HEK293 (cell line): ENCODE measurements around the gene NOP10.

Experiments used
- MZF1 ChIP-seq: fragments of 450-650 bp; formaldehyde crosslinking; IDR thresholded peaks from 2 replicates; pipeline ENCODE4 v1.5.1; 2017; ENCODE audit warnings: missing biosample characterization, missing genetic modification characterization, borderline replicate concordance
- SETDB1 ChIP-seq: IDR thresholded peaks from one replicate; pipeline ENCODE4 v1.6.1; 2017; ENCODE audit warnings: mild to moderate bottlenecking, low read length, moderate library complexity, mixed read lengths; ENCODE audit not compliant: insufficient read length
- YY1 ChIP-seq: fragments of 450-650 bp; formaldehyde crosslinking; IDR thresholded peaks from 2 replicates; pipeline ENCODE4 v1.5.1; 2018; ENCODE audit warnings: missing biosample characterization, missing genetic modification characterization
- ZNF350 ChIP-seq: fragments of 450-650 bp; formaldehyde crosslinking; IDR thresholded peaks from 2 replicates; pipeline ENCODE4 v1.5.0; 2017; ENCODE audit warnings: missing biosample characterization, mild to moderate bottlenecking, missing genetic modification characterization
- ZNF391 ChIP-seq: fragments of 450-650 bp; formaldehyde crosslinking; IDR thresholded peaks from 2 replicates; pipeline ENCODE4 v1.5.1; 2016; ENCODE audit warnings: low read depth, missing biosample characterization, missing genetic modification characterization, borderline replicate concordance
- ZNF621 ChIP-seq: fragments of 450-650 bp; formaldehyde crosslinking; IDR thresholded peaks from 2 replicates; pipeline ENCODE4 v1.5.1; 2017; ENCODE audit warnings: missing biosample characterization, missing genetic modification characterization
- ZNF654 ChIP-seq: fragments of 450-650 bp; formaldehyde crosslinking; IDR thresholded peaks from 2 replicates; pipeline ENCODE4 v1.5.1; 2016; ENCODE audit warnings: low read depth, missing biosample characterization, missing genetic modification characterization
- ZNF768 ChIP-seq: fragments of 450-650 bp; formaldehyde crosslinking; IDR thresholded peaks from 2 replicates; pipeline ENCODE4 v1.5.1; 2018; ENCODE audit warnings: missing biosample characterization, mild to moderate bottlenecking, missing genetic modification characterization
- ZNF785 ChIP-seq: fragments of 450-650 bp; formaldehyde crosslinking; IDR thresholded peaks from 2 replicates; pipeline ENCODE4 v1.5.1; 2016; ENCODE audit warnings: missing biosample characterization, missing genetic modification characterization
- TF ChIP-seq, protein P1 (sequence below): fragments of 450-650 bp; formaldehyde crosslinking; IDR thresholded peaks from 2 replicates; pipeline ENCODE4 v1.5.1; 2016; ENCODE audit warnings: missing biosample characterization, missing genetic modification characterization
- TF ChIP-seq, protein P2 (sequence below): fragments of 450-650 bp; formaldehyde crosslinking; IDR thresholded peaks from 2 replicates; pipeline ENCODE4 v1.5.1; 2016; ENCODE audit warnings: missing biosample characterization, missing genetic modification characterization, low read depth
- TF ChIP-seq, protein P3 (sequence below): fragments of 450-650 bp; formaldehyde crosslinking; IDR thresholded peaks from 2 replicates; pipeline ENCODE4 v1.5.1; 2016; ENCODE audit warnings: missing biosample characterization, missing genetic modification characterization

DNA sequence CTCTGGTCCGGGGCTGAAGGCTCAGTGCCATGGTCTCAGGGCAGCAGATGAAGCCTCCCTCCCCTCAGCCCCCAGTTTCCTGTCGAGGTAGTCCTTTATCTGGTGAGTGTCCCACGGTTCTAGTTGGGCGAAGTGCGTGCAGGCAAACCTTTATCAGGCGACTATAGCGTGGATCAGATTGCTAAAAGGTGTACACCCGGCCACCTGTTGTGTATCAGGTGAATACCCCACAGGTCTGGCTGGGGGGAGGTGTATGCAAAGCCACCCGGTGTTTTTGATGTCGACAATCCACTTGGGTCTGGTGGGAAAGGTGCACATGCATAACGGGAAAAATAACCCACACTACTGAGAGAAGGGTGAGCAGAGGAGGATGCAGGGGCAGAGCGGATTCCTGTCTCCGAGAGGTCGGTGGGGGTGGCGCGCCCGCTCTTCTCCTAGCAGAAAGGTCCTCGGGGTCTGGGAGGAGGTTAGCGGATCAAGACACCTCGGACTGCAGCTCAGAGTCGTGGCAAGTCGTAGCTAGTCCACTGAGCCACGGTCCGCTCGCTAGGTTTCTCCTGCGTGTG, 5.9 kb downstream of the NOP10 start:
- TF ChIP-seq, protein P1, sequence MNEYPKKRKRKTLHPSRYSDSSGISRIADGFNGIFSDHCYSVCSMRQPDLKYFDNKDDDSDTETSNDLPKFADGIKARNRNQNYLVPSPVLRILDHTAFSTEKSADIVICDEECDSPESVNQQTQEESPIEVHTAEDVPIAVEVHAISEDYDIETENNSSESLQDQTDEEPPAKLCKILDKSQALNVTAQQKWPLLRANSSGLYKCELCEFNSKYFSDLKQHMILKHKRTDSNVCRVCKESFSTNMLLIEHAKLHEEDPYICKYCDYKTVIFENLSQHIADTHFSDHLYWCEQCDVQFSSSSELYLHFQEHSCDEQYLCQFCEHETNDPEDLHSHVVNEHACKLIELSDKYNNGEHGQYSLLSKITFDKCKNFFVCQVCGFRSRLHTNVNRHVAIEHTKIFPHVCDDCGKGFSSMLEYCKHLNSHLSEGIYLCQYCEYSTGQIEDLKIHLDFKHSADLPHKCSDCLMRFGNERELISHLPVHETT (tag by site-specific recombination), result no peak
- TF ChIP-seq MZF1 (tag by site-specific recombination), result no peak
- TF ChIP-seq ZNF654, result no peak
- TF ChIP-seq, protein P2, sequence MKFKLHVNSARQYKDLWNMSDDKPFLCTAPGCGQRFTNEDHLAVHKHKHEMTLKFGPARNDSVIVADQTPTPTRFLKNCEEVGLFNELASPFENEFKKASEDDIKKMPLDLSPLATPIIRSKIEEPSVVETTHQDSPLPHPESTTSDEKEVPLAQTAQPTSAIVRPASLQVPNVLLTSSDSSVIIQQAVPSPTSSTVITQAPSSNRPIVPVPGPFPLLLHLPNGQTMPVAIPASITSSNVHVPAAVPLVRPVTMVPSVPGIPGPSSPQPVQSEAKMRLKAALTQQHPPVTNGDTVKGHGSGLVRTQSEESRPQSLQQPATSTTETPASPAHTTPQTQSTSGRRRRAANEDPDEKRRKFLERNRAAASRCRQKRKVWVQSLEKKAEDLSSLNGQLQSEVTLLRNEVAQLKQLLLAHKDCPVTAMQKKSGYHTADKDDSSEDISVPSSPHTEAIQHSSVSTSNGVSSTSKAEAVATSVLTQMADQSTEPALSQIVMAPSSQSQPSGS (tag by site-specific recombination), result no peak
- TF ChIP-seq, protein P3, sequence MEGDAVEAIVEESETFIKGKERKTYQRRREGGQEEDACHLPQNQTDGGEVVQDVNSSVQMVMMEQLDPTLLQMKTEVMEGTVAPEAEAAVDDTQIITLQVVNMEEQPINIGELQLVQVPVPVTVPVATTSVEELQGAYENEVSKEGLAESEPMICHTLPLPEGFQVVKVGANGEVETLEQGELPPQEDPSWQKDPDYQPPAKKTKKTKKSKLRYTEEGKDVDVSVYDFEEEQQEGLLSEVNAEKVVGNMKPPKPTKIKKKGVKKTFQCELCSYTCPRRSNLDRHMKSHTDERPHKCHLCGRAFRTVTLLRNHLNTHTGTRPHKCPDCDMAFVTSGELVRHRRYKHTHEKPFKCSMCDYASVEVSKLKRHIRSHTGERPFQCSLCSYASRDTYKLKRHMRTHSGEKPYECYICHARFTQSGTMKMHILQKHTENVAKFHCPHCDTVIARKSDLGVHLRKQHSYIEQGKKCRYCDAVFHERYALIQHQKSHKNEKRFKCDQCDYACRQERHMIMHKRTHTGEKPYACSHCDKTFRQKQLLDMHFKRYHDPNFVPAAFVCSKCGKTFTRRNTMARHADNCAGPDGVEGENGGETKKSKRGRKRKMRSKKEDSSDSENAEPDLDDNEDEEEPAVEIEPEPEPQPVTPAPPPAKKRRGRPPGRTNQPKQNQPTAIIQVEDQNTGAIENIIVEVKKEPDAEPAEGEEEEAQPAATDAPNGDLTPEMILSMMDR (tag by site-specific recombination), result no peak
- no peak for TF ChIP-seq ZNF768
- TF ChIP-seq ZNF785 (tag by site-specific recombination), result no peak
- TF ChIP-seq YY1 (tag by site-specific recombination), result no peak
- TF ChIP-seq SETDB1, result no peak
- no peak for TF ChIP-seq ZNF350 (tag by site-specific recombination)
- TF ChIP-seq ZNF621, result no peak
- no peak for TF ChIP-seq ZNF391 (tag by site-specific recombination)
